GM19397 (cell line): ENCODE data around the gene DEPDC7.
"Not testable (repeated sequence)": the region's sequence is repeated elsewhere in the genome, so short reads cannot be mapped to it uniquely, and the experiment has no call there.

ENCODE experiments used
- ATAC-seq: cut with Tn5 transposase; IDR thresholded peaks from one replicate; pipeline ENCODE4 v1.9.1; 2021; ENCODE audit warnings: mild to moderate bottlenecking, moderate library complexity; ENCODE audit not compliant: unreplicated experiment

Gene DEPDC7

GRCh38 chr11:33015621-33016551 is at the start of gene DEPDC7:
Gene DEPDC7, plus strand, starts transcription at chr11:33015878. Its CDS starts 78 bp downstream, at chr11:33015956.
- peak; percentile 85 for ATAC-seq

GRCh38 chr11:32968541-32968940 is 47.1 kb upstream of the DEPDC7 start:
- no peak for ATAC-seq

GRCh38 chr11:32972233-32972632 is 43.4 kb upstream of the DEPDC7 start:
- ATAC-seq = not testable (repeated sequence)

- ATAC-seq = no peak
Measured at GRCh38 chr11:32972781-32973180, 42.9 kb upstream of the DEPDC7 start.

GRCh38 chr11:32982626-32983025 is 33.1 kb upstream of the DEPDC7 start:
- no peak for ATAC-seq

GRCh38 chr11:32983506-32983905 is 32.2 kb upstream of the DEPDC7 start:
- no peak for ATAC-seq

- no peak for ATAC-seq
Measured at GRCh38 chr11:32985600-32985999, 30.1 kb upstream of the DEPDC7 start.

- no peak for ATAC-seq
Measured at GRCh38 chr11:32987851-32988250, 27.8 kb upstream of the DEPDC7 start.

- ATAC-seq = no peak
Measured at GRCh38 chr11:32990481-32990880, 25.2 kb upstream of the DEPDC7 start.

- no peak for ATAC-seq
Measured at GRCh38 chr11:32991427-32991826, 24.3 kb upstream of the DEPDC7 start.

GRCh38 chr11:32991898-32992297 is 23.8 kb upstream of the DEPDC7 start:
- no peak for ATAC-seq

GRCh38 chr11:33000181-33000580 is 15.5 kb upstream of the DEPDC7 start:
- no peak for ATAC-seq

GRCh38 chr11:33001281-33001680 is 14.4 kb upstream of the DEPDC7 start:
- ATAC-seq = no peak

- no peak for ATAC-seq
Measured at GRCh38 chr11:33001751-33002542, 13.7 kb upstream of the DEPDC7 start.

GRCh38 chr11:33005175-33005574 is 10.5 kb upstream of the DEPDC7 start:
- ATAC-seq = no peak

GRCh38 chr11:33006010-33006409 is 9.7 kb upstream of the DEPDC7 start:
- no peak for ATAC-seq

- no peak for ATAC-seq
Measured at GRCh38 chr11:33013755-33014154, 1.9 kb upstream of the DEPDC7 start.

- ATAC-seq = no peak
Measured at GRCh38 chr11:33016654-33017053, 976 bp downstream of the DEPDC7 start.

GRCh38 chr11:33017478-33017877 is 1.8 kb downstream of the DEPDC7 start:
- no peak for ATAC-seq

GRCh38 chr11:33017965-33018364 is 2.3 kb downstream of the DEPDC7 start:
- ATAC-seq = no peak

GRCh38 chr11:33018840-33019239 is 3.2 kb downstream of the DEPDC7 start:
- ATAC-seq = no peak

- ATAC-seq = no peak
Measured at GRCh38 chr11:33021501-33021900, 5.8 kb downstream of the DEPDC7 start.
